Endothelial cell of umbilical vein (primary cell): ENCODE results near the gene CPT1A. TPM values are rescaled to one million over a fixed set of nuclear protein-coding genes. Genes with fewer than 3 reads are reported as not detected.

Experiments used
- BruUV-seq: library from RNA; stranded (reverse); fragments of 400-500 nt; replicated peaks from 2 replicates; lab custom pipeline; 2021; lab: Mats Ljungman, UMichigan
- CTCF ChIA-PET: fragments of 300-600, 350-600 bp; sonication (Branson Sonifier 250); formaldehyde crosslinking; loops from one replicate; lab custom pipeline; 2021; ENCODE audit warnings: antibody characterized with exemption, inconsistent platforms; lab: Charles Lee
- POLR2A ChIA-PET: fragments of 300-600, 350-600 bp; sonication (Branson Sonifier 250); formaldehyde crosslinking; loops from one replicate; lab custom pipeline; 2021; ENCODE audit warnings: antibody characterized with exemption, inconsistent platforms; lab: Charles Lee
- DNase-seq: peaks from one replicate; pipeline ENCODE4 v3.0.0-alpha.2; 2011; ENCODE audit warnings: low read depth, low spot score
- FAIRE-seq: peaks from 2 replicates; lab custom pipeline; 2011; peaks lifted over from hg19 to GRCh38; lab: Jason Lieb, UNC
- H2AFZ ChIP-seq: 2 replicates; pipeline ENCODE4 v1.6.0; 2012; ENCODE audit warnings: low read depth, low read length, control low read depth, inconsistent platforms
- H3K27ac ChIP-seq: 2 replicates; pipeline ENCODE4 v1.5.1; 2011; ENCODE audit warnings: low read depth, mild to moderate bottlenecking, control low read depth, low read length, moderate library complexity; ENCODE audit not compliant: insufficient read depth
- H3K27me3 ChIP-seq, 2 experiments: 2 replicates each; pipeline versions ENCODE4 v1.6.0 to v1.6.1; 2011; ENCODE audit warnings: low read length in 2 of 2, mixed read lengths in 1 of 2; ENCODE audit not compliant: control insufficient read depth in 2 of 2, insufficient read depth in 2 of 2
- H3K36me3 ChIP-seq, 2 experiments: 2 replicates in 1 of 2; 3 replicates in 1 of 2; pipeline ENCODE4 v1.5.1; 2011; ENCODE audit warnings: low read length in 2 of 2, mild to moderate bottlenecking in 1 of 2, moderate library complexity in 1 of 2; ENCODE audit not compliant: control insufficient read depth in 2 of 2, insufficient read depth in 2 of 2; ENCODE audit errors: extremely low read depth in 1 of 2
- H3K4me1 ChIP-seq: 3 replicates; pipeline ENCODE4 v1.5.1; 2011; ENCODE audit warnings: mild to moderate bottlenecking, low read length; ENCODE audit not compliant: control insufficient read depth, insufficient read depth; ENCODE audit errors: extremely low read depth
- H3K4me2 ChIP-seq: 2 replicates; pipeline ENCODE4 v1.6.1; 2011; ENCODE audit warnings: low read length, control low read depth, mixed read lengths; ENCODE audit not compliant: insufficient read depth
- H3K4me3 ChIP-seq, 3 experiments: fragments of 200-600 bp in 1 of 3; sonication (generic), shearing (Covaris generic) in 1 of 3; replicated peaks in 1 of 3; 2 replicates each; pipeline ENCODE4 v1.5.1; 2011 to 2016; ENCODE audit warnings: control low read depth in 3 of 3, low read length in 3 of 3, mild to moderate bottlenecking in 2 of 3, inconsistent platforms in 1 of 3, low read depth in 1 of 3, moderate library complexity in 1 of 3; ENCODE audit not compliant: insufficient read depth in 1 of 3
- H3K79me2 ChIP-seq: 2 replicates; pipeline ENCODE4 v1.6.0; 2012; ENCODE audit warnings: low read length, inconsistent platforms; ENCODE audit not compliant: control insufficient read depth, insufficient read depth
- H3K9ac ChIP-seq: replicated peaks from 2 replicates; pipeline ENCODE3; 2011; ENCODE audit warnings: low read length, control low read depth; ENCODE audit not compliant: insufficient read depth; ENCODE audit errors: extremely low read depth
- H3K9me1 ChIP-seq: replicated peaks from 3 replicates; pipeline ENCODE4 v1.6.0; 2011; ENCODE audit warnings: mild to moderate bottlenecking, low read length; ENCODE audit not compliant: control insufficient read depth, insufficient read depth; ENCODE audit errors: extremely low read depth
- H3K9me3 ChIP-seq: replicated peaks from 2 replicates; pipeline ENCODE4 v1.5.1; 2012; ENCODE audit warnings: low read length, inconsistent platforms; ENCODE audit not compliant: control insufficient read depth, insufficient read depth
- H4K20me1 ChIP-seq: replicated peaks from 2 replicates; pipeline ENCODE3; 2011; ENCODE audit warnings: mild to moderate bottlenecking, low read length; ENCODE audit not compliant: control insufficient read depth, insufficient read depth; ENCODE audit errors: extremely low read depth
- CTCF ChIP-seq, 2 donors: IDR thresholded peaks; 1 replicate in 1 of 2; 2 replicates in 1 of 2; pipeline ENCODE4 v1.5.1; 2011; ENCODE audit warnings: low read length in 2 of 2, mild to moderate bottlenecking in 2 of 2, moderate library complexity in 2 of 2, control low read depth in 1 of 2, inconsistent platforms in 1 of 2, low read depth in 1 of 2; ENCODE audit not compliant: insufficient read depth in 1 of 2; ENCODE audit errors: extremely low read depth in 1 of 2
- EZH2 ChIP-seq: IDR thresholded peaks from 2 replicates; pipeline ENCODE4 v1.6.1; 2012; ENCODE audit warnings: borderline replicate concordance, low read depth, mild to moderate bottlenecking, moderate library complexity, low read length, inconsistent platforms; ENCODE audit not compliant: severe bottlenecking
- FOS ChIP-seq: IDR thresholded peaks from 2 replicates; pipeline ENCODE4 v1.6.1; 2011; ENCODE audit warnings: mild to moderate bottlenecking, low read length, moderate library complexity, borderline replicate concordance; ENCODE audit not compliant: insufficient read depth
- GATA2 ChIP-seq: IDR thresholded peaks from 2 replicates; pipeline ENCODE4 v1.7.0; 2011; ENCODE audit warnings: low read depth, mild to moderate bottlenecking, moderate library complexity, mixed read lengths, low read length; ENCODE audit not compliant: insufficient read length, insufficient read depth
- JUN ChIP-seq: IDR thresholded peaks from 2 replicates; pipeline ENCODE4 v1.6.1; 2011; ENCODE audit warnings: borderline replicate concordance, low read depth; ENCODE audit not compliant: insufficient read length, insufficient read depth
- MAX ChIP-seq: IDR thresholded peaks from 2 replicates; pipeline ENCODE4 v1.6.1; 2011; ENCODE audit not compliant: insufficient read depth, insufficient read length
- MYC ChIP-seq: IDR thresholded peaks from one replicate; pipeline ENCODE4 v1.6.1; 2011; ENCODE audit warnings: mild to moderate bottlenecking, low read depth, low read length
- POLR2A ChIP-seq: IDR thresholded peaks from 2 replicates; pipeline ENCODE4 v1.6.1; 2012; ENCODE audit warnings: low read depth, mild to moderate bottlenecking, control low read depth, low read length
- POLR2AphosphoS5 ChIP-seq: IDR thresholded peaks from 2 replicates; pipeline ENCODE4 v1.6.1; 2012; ENCODE audit warnings: low read depth, mild to moderate bottlenecking, control low read depth, low read length, moderate library complexity; ENCODE audit not compliant: insufficient read depth
- dilution Hi-C: fragments of 300-500 bp; cut with MboI; formaldehyde crosslinking; loops from one replicate; pipeline ENCODE4 v1.15.0; 2019; ENCODE audit warnings: low sequenced_read_pairs; ENCODE audit not compliant: extremely low pct_ligation_motif_present
- intact Hi-C: fragments of 100-400 bp; cut with micrococcal nuclease; formaldehyde crosslinking; loops from one replicate; pipeline ENCODE4 v1.10.0; 2022
- polyA plus RNA-seq, 4 experiments: library from polyadenylated mRNA; depleted of rRNA in 3 of 4; stranded (reverse) in 3 of 4; unstranded in 1 of 4; fragments of >200 nt; gene quantifications; 2 replicates each; pipeline versions ENCODE4 v1.2.1 to v1.2.3, GENCODE V29; 2011 to 2012; ENCODE audit warnings: missing spikeins in 1 of 4
- total RNA-seq: library from RNA; stranded (reverse); gene quantifications from 2 replicates; pipeline ENCODE4 v1.2.3, GENCODE V29; 2021

Gene CPT1A
- total and polyA plus RNA-seq, 2 donors (not counting 3 experiments of a cell fraction or from before 2014, with no cell fraction given): 26.3 to 62.1 TPM

GRCh38 chr11:68812526-68812925 is 29.2 kb downstream of the CPT1A start:
- Histone ChIP-seq H3K4me1 (no peaks in the 10 kb centered on the region), H3K27me3 (no peaks in the 10 kb centered on the region), H2AFZ (no peak overlapping the region), H3K9ac (no peak overlapping the region), H3K36me3 (peaks cover 2 to 22% of the 10 kb centered on the region in 2 experiments), H3K79me2 (no peaks in the 10 kb centered on the region), H4K20me1 (no peaks in the 10 kb centered on the region), H3K9me3 (no peaks in the 10 kb centered on the region), H3K4me2 (no peak overlapping the region), H3K4me3 (no peak overlapping the region), H3K27ac (no peak overlapping the region), H3K9me1 (no peaks in the 10 kb centered on the region)
- intact Hi-C loops: no loop called here
- FAIRE-seq (no peak), DNase-seq (no peak)
- dilution Hi-C loops: no loop called here
- ChIA-PET POLR2A (no interaction called here), CTCF (no interaction called here)
- TF ChIP-seq MAX (no peak), JUN (no peak), CTCF (IDR thresholded peaks at IDR 0.05; ENCODE audit: extremely low read depth in 1 of 2, insufficient read depth in 1 of 2, low read depth in 1 of 2, low read length in 2 of 2) (no peak), FOS (no peak), POLR2AphosphoS5 (no peak), MYC (no peak)
- no TSS peak for BruUV-seq

- Histone ChIP-seq H3K27ac (no peak overlapping the region), H3K4me3 (no peak overlapping the region), H3K9me3 (no peaks in the 10 kb centered on the region), H2AFZ (no peak overlapping the region), H3K4me2 (no peak overlapping the region), H3K9ac (no peak overlapping the region), H3K4me1 (no peaks in the 10 kb centered on the region), H3K27me3 (no peaks in the 10 kb centered on the region), H3K9me1 (no peaks in the 10 kb centered on the region), H3K79me2 (no peaks in the 10 kb centered on the region), H3K36me3 (peaks cover 2 to 28% of the 10 kb centered on the region in 2 experiments), H4K20me1 (no peaks in the 10 kb centered on the region)
- FAIRE-seq (no peak), DNase-seq (no peak)
- BruUV-seq: no TSS peak
- POLR2A ChIA-PET: no interaction called here
- CTCF ChIA-PET: no interaction called here
- intact Hi-C loops (no loop called here), dilution Hi-C loops (no loop called here)
- no peak for TF ChIP-seq FOS
- no peak for TF ChIP-seq MAX
- no peak for TF ChIP-seq CTCF (IDR thresholded peaks at IDR 0.05; ENCODE audit: extremely low read depth in 1 of 2, insufficient read depth in 1 of 2, low read depth in 1 of 2, low read length in 2 of 2)
- no peak for TF ChIP-seq GATA2
- no peak for TF ChIP-seq MYC
- TF ChIP-seq JUN: no peak
- TF ChIP-seq POLR2A: no peak
- no peak for TF ChIP-seq POLR2AphosphoS5
- no peak for TF ChIP-seq EZH2
These were observed 31.6 kb downstream of the CPT1A start for GRCh38 chr11:68810164-68810563.
